MG63 (cell line): ENCODE measurements around the gene PRDM10. TPM values are rescaled to one million over a fixed set of nuclear protein-coding genes. Genes with fewer than 3 reads are reported as not detected.
A peak's percentile ranks its signal among the peaks of the same experiment; 100 is the strongest.
"Not testable (repeated sequence)": the region's sequence is repeated elsewhere in the genome, so short reads cannot be mapped to it uniquely, and the experiment has no call there.

Experiments
- DNase-seq: peaks from one replicate; pipeline ENCODE4 v3.0.0-alpha.2; 2020
- H3K27me3 ChIP-seq: fragments of 250-450 bp; sonication (Bioruptor Pico); 2 replicates; pipeline ENCODE4 v1.5.1; 2020; ENCODE audit warnings: mild to moderate bottlenecking, moderate library complexity
- H3K36me3 ChIP-seq: fragments of 250-450 bp; sonication (Bioruptor Pico); 2 replicates; pipeline ENCODE4 v1.5.1; 2020; ENCODE audit warnings: mild to moderate bottlenecking, moderate library complexity
- H3K4me3 ChIP-seq: fragments of 250-450 bp; sonication (Bioruptor Pico); 2 replicates; pipeline ENCODE4 v1.5.1; 2020; ENCODE audit warnings: mild to moderate bottlenecking, moderate library complexity
- H3K9me3 ChIP-seq: fragments of 250-450 bp; sonication (Bioruptor Pico); 2 replicates; pipeline ENCODE4 v1.5.1; 2020; ENCODE audit warnings: mild to moderate bottlenecking, moderate library complexity
- total RNA-seq: library from RNA; depleted of rRNA; stranded (reverse); fragments of >200 nt; shearing (Covaris generic); gene quantifications from 2 replicates; pipeline ENCODE4 v1.2.3, GENCODE V29; 2014; ENCODE audit warnings: low replicate concordance

The PRDM10 gene
- total RNA-seq, 1 experiment from 2014 or later, result 4.9 TPM

GRCh38 chr11:129969920-129970319 is 32.7 kb downstream of the PRDM10 start:
- no peak for DNase-seq
- no peaks in the 10 kb centered on the region for H3K27me3 ChIP-seq
- no peaks in the 10 kb centered on the region for H3K36me3 ChIP-seq

GRCh38 chr11:129968591-129969419 is 33.8 kb downstream of the PRDM10 start:
- no peak overlapping the region for H3K4me3 ChIP-seq
- DNase-seq, result no peak
- no peaks in the 10 kb centered on the region for H3K9me3 ChIP-seq
- H3K36me3 ChIP-seq, result no peaks in the 10 kb centered on the region
- H3K27me3 ChIP-seq, result no peaks in the 10 kb centered on the region

More at GRCh38 chr11:129969920-129970319, 32.7 kb downstream of the PRDM10 start:
- no peak overlapping the region for H3K4me3 ChIP-seq
- no peaks in the 10 kb centered on the region for H3K9me3 ChIP-seq

GRCh38 chr11:129967996-129968395 is 34.6 kb downstream of the PRDM10 start:
- Histone ChIP-seq H3K36me3 (no peaks in the 10 kb centered on the region), H3K9me3 (no peaks in the 10 kb centered on the region), H3K27me3 (no peaks in the 10 kb centered on the region), H3K4me3 (no peak overlapping the region)
- no peak for DNase-seq

GRCh38 chr11:129965248-129965647 is 37.4 kb downstream of the PRDM10 start:
- DNase-seq, result no peak
- Histone ChIP-seq H3K9me3 (no peaks in the 10 kb centered on the region), H3K4me3 (no peak overlapping the region), H3K27me3 (no peaks in the 10 kb centered on the region), H3K36me3 (no peaks in the 10 kb centered on the region)

GRCh38 chr11:129960216-129961214 is 42.1 kb downstream of the PRDM10 start:
- Histone ChIP-seq H3K27me3 (no peaks in the 10 kb centered on the region), H3K36me3 (peaks cover 8% of the 10 kb centered on the region), H3K4me3 (no peak overlapping the region), H3K9me3 (no peaks in the 10 kb centered on the region)
- DNase-seq, result peak; percentile 58

GRCh38 chr11:129959687-129960086 is 42.9 kb downstream of the PRDM10 start:
- Histone ChIP-seq H3K27me3 (no peaks in the 10 kb centered on the region), H3K4me3 (no peak overlapping the region), H3K9me3 (no peaks in the 10 kb centered on the region), H3K36me3 (peaks cover 8% of the 10 kb centered on the region)
- no peak for DNase-seq

GRCh38 chr11:129955282-129955681 is 47.4 kb downstream of the PRDM10 start:
- no peaks in the 10 kb centered on the region for H3K27me3 ChIP-seq
- DNase-seq, result no peak
- no peak overlapping the region for H3K4me3 ChIP-seq
- H3K9me3 ChIP-seq, result no peaks in the 10 kb centered on the region
- peaks cover 8% of the 10 kb centered on the region for H3K36me3 ChIP-seq

GRCh38 chr11:129954703-129955102 is 47.9 kb downstream of the PRDM10 start:
- H3K27me3 ChIP-seq, H3K9me3 ChIP-seq, H3K36me3 ChIP-seq, H3K4me3 ChIP-seq, DNase-seq: not testable (repeated sequence)

- Histone ChIP-seq H3K4me3 (no peak overlapping the region), H3K27me3 (no peaks in the 10 kb centered on the region), H3K9me3 (no peaks in the 10 kb centered on the region), H3K36me3 (peaks cover 2% of the 10 kb centered on the region; the same call in 1 of the 2 replicates)
- DNase-seq, result no peak
Observed at GRCh38 chr11:129951866-129952262, 50.8 kb downstream of the PRDM10 start.

- Histone ChIP-seq H3K27me3 (no peaks in the 10 kb centered on the region), H3K9me3 (no peaks in the 10 kb centered on the region), H3K36me3 (no peaks in the 10 kb centered on the region), H3K4me3 (no peak overlapping the region)
- no peak for DNase-seq
Observed at GRCh38 chr11:129951201-129951865, 51.3 kb downstream of the PRDM10 start.

- Histone ChIP-seq H3K9me3 (no peaks in the 10 kb centered on the region), H3K27me3 (no peaks in the 10 kb centered on the region), H3K4me3 (no peak overlapping the region), H3K36me3 (no peaks in the 10 kb centered on the region; the same call in 1 of the 2 replicates)
- no peak for DNase-seq
Observed at GRCh38 chr11:129950101-129951091, 52.2 kb downstream of the PRDM10 start.

- Histone ChIP-seq H3K36me3 (no peaks in the 10 kb centered on the region; the same call in 1 of the 2 replicates), H3K9me3 (no peaks in the 10 kb centered on the region), H3K27me3 (no peaks in the 10 kb centered on the region), H3K4me3 (no peak overlapping the region)
- no peak for DNase-seq
Observed at GRCh38 chr11:129948926-129949466, 53.6 kb downstream of the PRDM10 start.

GRCh38 chr11:129947474-129947873 is 55.2 kb downstream of the PRDM10 start:
- no peak overlapping the region for H3K4me3 ChIP-seq
- DNase-seq, result no peak
- no peaks in the 10 kb centered on the region for H3K9me3 ChIP-seq
- no peaks in the 10 kb centered on the region for H3K27me3 ChIP-seq
- no peaks in the 10 kb centered on the region; the same call in none of the 2 replicates for H3K36me3 ChIP-seq

GRCh38 chr11:129946965-129947364 is 55.7 kb downstream of the PRDM10 start:
- no peak for DNase-seq

GRCh38 chr11:129946256-129946655 is 56.4 kb downstream of the PRDM10 start:
- no peaks in the 10 kb centered on the region for H3K27me3 ChIP-seq
- H3K36me3 ChIP-seq, result peaks cover 9% of the 10 kb centered on the region
- no peaks in the 10 kb centered on the region for H3K9me3 ChIP-seq
- no peak for DNase-seq
- H3K4me3 ChIP-seq, result no peak overlapping the region

More at GRCh38 chr11:129946965-129947364, 55.7 kb downstream of the PRDM10 start:
- no peak overlapping the region for H3K4me3 ChIP-seq
- no peaks in the 10 kb centered on the region for H3K27me3 ChIP-seq
- peaks cover 4% of the 10 kb centered on the region for H3K36me3 ChIP-seq
- no peaks in the 10 kb centered on the region for H3K9me3 ChIP-seq
